ENCODE data around the gene NCSTN.

GRCh38 chr1:160322831-160323230 is 20.4 kb upstream of the NCSTN start:
- TF ChIP-seq CTCF (IDR thresholded peaks at IDR 0.05) (no peak), POLR2A (IDR thresholded peaks at IDR 0.05) (no peak)

Data from Peyer's patch (tissue), 4 donors.